Caco-2 (cell line): ENCODE measurements around the gene TACR1. TPM values are rescaled to one million over a fixed set of nuclear protein-coding genes. Genes with fewer than 3 reads are reported as not detected.

ENCODE experiments used
- BruUV-seq: library from RNA; stranded (reverse); fragments of 400-500 nt; replicated peaks from 2 replicates; lab custom pipeline; 2021; lab: Mats Ljungman, UMichigan
- CTCF ChIA-PET: fragments of 300-600 bp; sonication (Branson Sonifier 250); formaldehyde crosslinking; loops from one replicate; lab custom pipeline; 2022; ENCODE audit warnings: antibody characterized with exemption; lab: Charles Lee
- POLR2A ChIA-PET: fragments of 300-600 bp; sonication (Branson Sonifier 250); formaldehyde crosslinking; loops from one replicate; lab custom pipeline; 2022; ENCODE audit warnings: antibody characterized with exemption; lab: Charles Lee
- DNase-seq, 2 experiments: peaks; one replicate each; pipeline versions ENCODE4 v3.0.0 to v3.0.0-alpha.2; 2020 to 2022
- H3K27me3 ChIP-seq: replicated peaks from 2 replicates; pipeline ENCODE4 v1.6.0; 2011; ENCODE audit warnings: low read length; ENCODE audit not compliant: control insufficient read depth, insufficient read depth
- H3K36me3 ChIP-seq: 2 replicates; pipeline ENCODE4 v1.5.1; 2011; ENCODE audit warnings: low read length; ENCODE audit not compliant: control insufficient read depth, insufficient read depth
- H3K4me1 ChIP-seq: fragments of 250-450 bp; sonication (Bioruptor Pico); 2 replicates; pipeline ENCODE4 v1.5.1; 2020; ENCODE audit warnings: mild to moderate bottlenecking
- H3K4me3 ChIP-seq: 2 replicates; pipeline ENCODE4 v1.5.1; 2011; ENCODE audit warnings: low read depth, mild to moderate bottlenecking, control low read depth, low read length
- H3K9me3 ChIP-seq: fragments of 250-450 bp; sonication (Bioruptor Pico); 2 replicates; pipeline ENCODE4 v1.5.1; 2020; ENCODE audit warnings: mild to moderate bottlenecking, moderate library complexity
- H3K27ac Mint-ChIP-seq: one replicate; pipeline ENCODE4 v1.8.0; 2022; ENCODE audit warnings: mixed read lengths; ENCODE audit not compliant: unreplicated experiment
- H3K27me3 Mint-ChIP-seq: one replicate; pipeline ENCODE4 v1.8.0; 2022; ENCODE audit warnings: mixed read lengths; ENCODE audit not compliant: insufficient read depth, unreplicated experiment
- H3K36me3 Mint-ChIP-seq: one replicate; pipeline ENCODE4 v1.8.0; 2022; ENCODE audit warnings: mild to moderate bottlenecking, mixed read lengths; ENCODE audit not compliant: insufficient read depth, unreplicated experiment
- H3K4me1 Mint-ChIP-seq: one replicate; pipeline ENCODE4 v1.8.0; 2022; ENCODE audit warnings: low read depth, mixed read lengths; ENCODE audit not compliant: unreplicated experiment
- H3K4me3 Mint-ChIP-seq: one replicate; pipeline ENCODE4 v1.8.0; 2022; ENCODE audit warnings: mild to moderate bottlenecking, moderate library complexity, mixed read lengths; ENCODE audit not compliant: unreplicated experiment
- H3K9me3 Mint-ChIP-seq: one replicate; pipeline ENCODE4 v1.8.0; 2022; ENCODE audit warnings: mixed read lengths; ENCODE audit not compliant: unreplicated experiment
- CTCF ChIP-seq, 2 experiments: fragments of 200-600 bp in 1 of 2; IDR thresholded peaks; 1 replicate in 1 of 2; 2 replicates in 1 of 2; pipeline versions ENCODE4 v1.5.1 to v1.8.0; 2011 to 2022; ENCODE audit warnings: antibody characterized with exemption in 1 of 2, control low read depth in 1 of 2, inconsistent platforms in 1 of 2, low read depth in 1 of 2, low read length in 1 of 2, mild to moderate bottlenecking in 1 of 2, moderate library complexity in 1 of 2; ENCODE audit not compliant: insufficient read depth in 1 of 2, severe bottlenecking in 1 of 2, unreplicated experiment in 1 of 2
- intact Hi-C: fragments of 100-400 bp; cut with micrococcal nuclease; formaldehyde crosslinking; loops from one replicate; pipeline ENCODE4 v1.10.0; 2022; ENCODE audit not compliant: unreplicated experiment
- total RNA-seq: library from RNA; stranded (reverse); gene quantifications from 2 replicates; pipeline ENCODE4 v1.2.3, GENCODE V29; 2022

TACR1 gene
- total RNA-seq, 1 experiment from 2014 or later = 0.07 TPM

- H3K4me3 ChIP-seq = no peak overlapping the region
- Mint-ChIP-seq H3K27me3 (no peaks in the 10 kb centered on the region), H3K9me3 (no peaks in the 10 kb centered on the region), H3K4me3 (no peak overlapping the region), H3K27ac (no peak overlapping the region), H3K4me1 (peaks cover 6% of the 10 kb centered on the region), H3K36me3 (no peaks in the 10 kb centered on the region)
- ChIA-PET POLR2A (no interaction called here), CTCF (interaction anchor here (0.6 kb wide), 1 partner anchor 353 kb away, joined by 4 read pairs; no protein-coding TSS in a partner anchor)
- BruUV-seq = no TSS peak
- H3K9me3 ChIP-seq = no peaks in the 10 kb centered on the region
- no peaks in the 10 kb centered on the region for H3K36me3 ChIP-seq
- no peak for TF ChIP-seq CTCF (IDR thresholded peaks at IDR 0.05; ENCODE audit: insufficient read depth in 1 of 2, low read depth in 1 of 2, low read length in 1 of 2, severe bottlenecking in 1 of 2, unreplicated experiment in 1 of 2)
- intact Hi-C loops = no loop called here
- H3K27me3 ChIP-seq = no peaks in the 10 kb centered on the region
- peaks cover 10% of the 10 kb centered on the region for H3K4me1 ChIP-seq
- no peak for DNase-seq
These were observed 155.0 kb downstream of the TACR1 start for GRCh38 chr2:75044291-75044690.

- Mint-ChIP-seq H3K9me3 (no peaks in the 10 kb centered on the region), H3K27ac (no peak overlapping the region), H3K4me3 (no peak overlapping the region), H3K4me1 (peaks cover 6% of the 10 kb centered on the region), H3K27me3 (no peaks in the 10 kb centered on the region), H3K36me3 (no peaks in the 10 kb centered on the region)
- Histone ChIP-seq H3K4me3 (no peak overlapping the region), H3K27me3 (no peaks in the 10 kb centered on the region), H3K36me3 (no peaks in the 10 kb centered on the region), H3K9me3 (no peaks in the 10 kb centered on the region), H3K4me1 (peaks cover 10% of the 10 kb centered on the region)
- TF ChIP-seq CTCF (IDR thresholded peaks at IDR 0.05; ENCODE audit: insufficient read depth in 1 of 2, low read depth in 1 of 2, low read length in 1 of 2, severe bottlenecking in 1 of 2, unreplicated experiment in 1 of 2) = no peak
- intact Hi-C loops = no loop called here
- DNase-seq = no peak
- BruUV-seq = no TSS peak
- ChIA-PET CTCF (no interaction called here), POLR2A (no interaction called here)
These were observed 156.5 kb downstream of the TACR1 start for GRCh38 chr2:75042823-75043222.

- POLR2A ChIA-PET = no interaction called here
- CTCF ChIA-PET = no interaction called here
- Mint-ChIP-seq H3K36me3 (no peaks in the 10 kb centered on the region), H3K27ac (no peak overlapping the region), H3K27me3 (no peaks in the 10 kb centered on the region), H3K4me3 (no peak overlapping the region), H3K4me1 (no peaks in the 10 kb centered on the region), H3K9me3 (no peaks in the 10 kb centered on the region)
- H3K36me3 ChIP-seq = no peaks in the 10 kb centered on the region
- H3K27me3 ChIP-seq = no peaks in the 10 kb centered on the region
- H3K9me3 ChIP-seq = no peaks in the 10 kb centered on the region
- no TSS peak for BruUV-seq
- intact Hi-C loops = no loop called here
- DNase-seq = no peak
- peaks cover 3% of the 10 kb centered on the region for H3K4me1 ChIP-seq
- no peak overlapping the region for H3K4me3 ChIP-seq
- TF ChIP-seq CTCF (IDR thresholded peaks at IDR 0.05; ENCODE audit: insufficient read depth in 1 of 2, low read depth in 1 of 2, low read length in 1 of 2, severe bottlenecking in 1 of 2, unreplicated experiment in 1 of 2) = no peak
These were observed 157.4 kb downstream of the TACR1 start for GRCh38 chr2:75041731-75042600.
